ENCODE data around the gene LNPEP. TPM values are rescaled to one million over a fixed set of nuclear protein-coding genes. Genes with fewer than 3 reads are reported as not detected.

The LNPEP gene
- total RNA-seq, 2 experiments from 2014 or later: 79.2 to 80.8 TPM

DNA sequence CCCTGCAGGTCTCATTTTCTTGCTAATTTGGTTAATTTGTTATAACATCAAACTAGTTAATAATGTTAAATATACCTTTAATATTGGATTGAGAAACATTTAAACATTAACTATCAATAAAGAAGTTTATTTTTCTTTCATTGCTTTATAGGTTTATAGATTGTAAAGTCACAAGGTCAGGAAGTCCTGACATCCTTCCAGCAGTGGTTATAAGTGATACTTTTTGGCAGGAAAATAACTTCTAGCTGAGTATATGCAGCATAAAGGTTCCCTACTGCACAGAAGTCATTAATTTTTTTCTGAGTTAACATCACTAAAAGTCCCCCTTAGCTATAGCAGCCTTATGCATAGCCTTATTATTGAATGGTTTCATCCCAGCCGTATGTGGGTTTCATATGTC, 85.5 kb downstream of the LNPEP start:
- DNase-seq: no peak
- no peaks in the 10 kb centered on the region for H3K9me3 Mint-ChIP-seq
- H3K27me3 Mint-ChIP-seq: no peaks in the 10 kb centered on the region
- CTCF ChIA-PET: interaction anchor here (1.2 to 1.8 kb wide), 3 partner anchors 121 to 149 kb away, joined by 4 read pairs; partner anchors contain the start of gene LIX1
- no peak overlapping the region for H3K27ac Mint-ChIP-seq
- POLR2A ChIA-PET: no interaction called here
- peaks cover 23% of the 10 kb centered on the region for H3K4me1 Mint-ChIP-seq
- H3K4me3 Mint-ChIP-seq: no peak overlapping the region
- H3K36me3 Mint-ChIP-seq (ENCODE audit: low read depth): peaks cover 54% of the 10 kb centered on the region

DNA sequence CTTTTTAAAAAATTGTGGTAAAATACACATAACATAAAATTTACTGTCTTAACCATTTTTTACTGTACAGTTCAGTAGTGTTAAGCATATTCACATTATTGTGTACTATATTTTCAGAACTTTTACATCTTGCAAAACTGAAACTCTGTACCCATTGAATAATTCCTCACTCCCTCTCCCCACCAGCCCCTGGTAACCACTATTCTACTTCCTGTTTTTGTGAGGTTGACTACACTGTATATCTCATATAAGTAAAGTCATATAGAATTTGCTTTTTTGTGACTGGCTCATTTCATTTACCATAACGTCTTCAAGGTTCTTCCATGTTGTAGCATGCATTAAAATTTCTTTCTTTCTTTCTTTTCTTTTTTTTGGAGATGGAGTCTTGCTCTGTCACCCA, 87.0 kb downstream of the LNPEP start:
- Mint-ChIP-seq H3K4me3 (no peak overlapping the region), H3K36me3 (ENCODE audit: low read depth) (peaks cover 59% of the 10 kb centered on the region)
- CTCF ChIA-PET: no interaction called here

DNA sequence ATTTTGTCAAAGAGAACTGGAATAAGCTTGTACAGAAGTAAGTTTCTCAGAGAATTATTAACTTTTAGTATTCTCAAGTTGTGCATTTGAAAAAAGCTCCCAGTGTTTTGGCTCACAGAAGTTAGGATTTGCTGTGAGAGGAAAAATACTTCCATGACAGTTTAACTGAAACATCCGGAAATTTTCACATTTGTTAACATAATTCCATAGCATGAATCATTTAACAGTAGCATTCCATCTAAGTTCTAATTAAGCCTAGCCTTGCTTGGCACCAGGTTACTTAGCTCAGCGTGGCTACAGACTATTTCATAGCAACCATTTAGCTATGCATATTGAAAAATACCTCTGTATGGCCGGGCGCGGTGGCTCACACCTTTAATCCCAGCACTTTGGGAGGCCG, 90.8 kb downstream of the LNPEP start:
- Mint-ChIP-seq H3K4me3 (no peak overlapping the region), H3K36me3 (ENCODE audit: low read depth) (peaks cover 75% of the 10 kb centered on the region), H3K27ac (no peak overlapping the region), H3K27me3 (no peaks in the 10 kb centered on the region), H3K4me1 (peaks cover 18% of the 10 kb centered on the region), H3K9me3 (no peaks in the 10 kb centered on the region)
- no peak for DNase-seq
- CTCF ChIA-PET: interaction anchor here (1.3 to 1.5 kb wide), 2 partner anchors 12 to 29 kb away, joined by 3 to 7 read pairs; no protein-coding TSS in a partner anchor
- POLR2A ChIA-PET: no interaction called here

More for the DNA sequence above, 87.0 kb downstream of the LNPEP start:
- POLR2A ChIA-PET: interaction anchor here (0.5 kb wide), 1 partner anchor 134 kb away, joined by 3 read pairs; no protein-coding TSS in a partner anchor
- H3K9me3 Mint-ChIP-seq: no peaks in the 10 kb centered on the region
- no peak for DNase-seq
- no peaks in the 10 kb centered on the region for H3K27me3 Mint-ChIP-seq
- H3K27ac Mint-ChIP-seq: peak overlapping the region; percentile 1
- peaks cover 23% of the 10 kb centered on the region for H3K4me1 Mint-ChIP-seq

DNA sequence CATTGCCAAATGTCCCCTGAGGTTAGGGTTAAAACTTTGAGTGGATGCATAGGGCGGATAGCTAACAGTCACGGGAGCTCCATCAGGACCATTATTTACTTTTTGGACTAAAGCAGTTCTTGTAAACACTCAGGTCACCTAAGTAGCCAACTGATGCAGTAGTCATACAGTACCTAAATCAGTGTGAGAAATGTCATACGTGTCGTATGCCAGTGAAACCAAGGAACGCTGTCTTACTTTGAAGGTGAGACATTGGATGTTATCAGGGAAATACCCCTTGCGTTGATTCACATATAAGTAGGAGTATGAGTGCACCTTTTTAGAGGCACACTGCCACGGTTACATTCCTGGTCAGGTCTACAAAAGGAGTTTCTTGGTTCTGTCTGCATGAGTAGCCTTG, 101.9 kb downstream of the LNPEP start:
- ChIA-PET CTCF (no interaction called here), POLR2A (interaction anchor here (1.3 kb wide), 1 partner anchor 102 kb away, joined by 3 read pairs; the partner anchor contains the start of gene LNPEP)
- no peak for DNase-seq
- Mint-ChIP-seq H3K9me3 (no peaks in the 10 kb centered on the region), H3K27ac (no peak overlapping the region), H3K36me3 (ENCODE audit: low read depth) (peaks cover 40% of the 10 kb centered on the region), H3K27me3 (no peaks in the 10 kb centered on the region), H3K4me3 (no peak overlapping the region), H3K4me1 (no peaks in the 10 kb centered on the region)

DNA sequence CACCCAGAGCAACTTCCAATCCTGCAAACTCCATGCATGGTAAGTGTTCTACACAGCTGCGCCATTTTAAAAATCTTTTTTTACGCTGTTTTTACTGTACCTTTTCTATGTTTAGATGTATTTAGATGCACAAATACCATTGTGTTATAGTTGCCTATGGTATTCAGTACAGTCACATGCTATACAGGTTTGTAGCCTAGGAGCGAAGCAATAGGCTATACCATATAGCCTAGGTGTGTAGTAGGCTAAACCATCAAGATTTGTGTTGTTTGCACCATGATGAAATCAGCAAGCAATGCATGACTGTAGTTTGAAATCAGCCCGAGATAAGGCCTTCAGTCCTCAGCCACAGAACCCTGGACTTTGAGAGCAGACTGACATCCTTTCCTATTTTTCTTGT, 105.4 kb downstream of the LNPEP start:
- POLR2A ChIA-PET: interaction anchor here (0.9 to 1.6 kb wide), 2 partner anchors 100 to 108 kb away, joined by 3 to 4 read pairs; no protein-coding TSS in a partner anchor
- no peaks in the 10 kb centered on the region for H3K9me3 Mint-ChIP-seq
- H3K4me1 Mint-ChIP-seq: no peaks in the 10 kb centered on the region
- H3K36me3 Mint-ChIP-seq (ENCODE audit: low read depth): peaks cover 14% of the 10 kb centered on the region
- DNase-seq: no peak
- peaks cover 3% of the 10 kb centered on the region for H3K27me3 Mint-ChIP-seq
- no peak overlapping the region for H3K27ac Mint-ChIP-seq
- H3K4me3 Mint-ChIP-seq: no peak overlapping the region
- CTCF ChIA-PET: interaction anchor here (0.7 to 1.4 kb wide), 4 partner anchors 8 to 172 kb away, joined by 3 to 6 read pairs (median 3); no protein-coding TSS in a partner anchor

DNA sequence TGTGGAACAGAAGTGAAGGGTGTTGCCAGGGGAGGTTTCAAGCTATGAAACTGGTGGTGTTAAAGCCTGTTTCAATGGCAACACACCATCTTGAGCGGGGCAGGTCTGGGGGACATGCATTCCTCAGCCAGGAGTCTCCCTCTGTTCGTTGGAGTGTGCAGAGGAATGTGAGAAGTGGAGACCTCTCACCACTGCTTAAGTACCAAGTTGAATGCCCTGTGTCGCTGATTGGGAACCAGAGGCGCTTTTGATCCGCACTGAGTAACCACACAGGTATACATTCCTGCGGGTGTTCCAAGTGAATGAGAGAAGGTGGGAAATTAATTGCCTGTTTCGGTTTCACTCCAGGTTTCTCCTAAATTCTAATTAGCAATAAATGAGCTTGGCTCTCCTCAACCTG, 107.1 kb downstream of the LNPEP start:
- Mint-ChIP-seq H3K27ac (no peak overlapping the region), H3K36me3 (ENCODE audit: low read depth) (peaks cover 4% of the 10 kb centered on the region), H3K27me3 (peaks cover 6% of the 10 kb centered on the region), H3K9me3 (no peaks in the 10 kb centered on the region), H3K4me3 (no peak overlapping the region), H3K4me1 (no peaks in the 10 kb centered on the region)
- DNase-seq: no peak
- ChIA-PET CTCF (no interaction called here), POLR2A (no interaction called here)

GRCh38 chr5:97043511-97043910, 107.6 kb downstream of the LNPEP start:
- H3K4me3 Mint-ChIP-seq: no peak overlapping the region
- H3K27me3 Mint-ChIP-seq: peaks cover 11% of the 10 kb centered on the region
- CTCF ChIA-PET: interaction anchor here (0.7 kb wide), 1 partner anchor 15 kb away, joined by 3 read pairs; no protein-coding TSS in a partner anchor
- H3K27ac Mint-ChIP-seq: no peak overlapping the region
- peaks cover 4% of the 10 kb centered on the region for H3K36me3 Mint-ChIP-seq (ENCODE audit: low read depth)
- H3K4me1 Mint-ChIP-seq: no peaks in the 10 kb centered on the region
- POLR2A ChIA-PET: no interaction called here
- DNase-seq: no peak
- H3K9me3 Mint-ChIP-seq: no peaks in the 10 kb centered on the region

- Mint-ChIP-seq H3K36me3 (ENCODE audit: low read depth) (no peaks in the 10 kb centered on the region), H3K9me3 (no peaks in the 10 kb centered on the region), H3K27me3 (peaks cover 13% of the 10 kb centered on the region), H3K4me1 (no peaks in the 10 kb centered on the region), H3K4me3 (no peak overlapping the region), H3K27ac (no peak overlapping the region)
- POLR2A ChIA-PET: interaction anchor here (1.6 kb wide), 1 partner anchor 108 kb away, joined by 6 read pairs; the partner anchor contains the start of gene LNPEP
- DNase-seq: no peak
- CTCF ChIA-PET: interaction anchor here (0.7 to 0.8 kb wide), 2 partner anchors 15 to 175 kb away, joined by 3 read pairs; no protein-coding TSS in a partner anchor
Measured at GRCh38 chr5:97044052-97044451, 108.2 kb downstream of the LNPEP start.

DNA sequence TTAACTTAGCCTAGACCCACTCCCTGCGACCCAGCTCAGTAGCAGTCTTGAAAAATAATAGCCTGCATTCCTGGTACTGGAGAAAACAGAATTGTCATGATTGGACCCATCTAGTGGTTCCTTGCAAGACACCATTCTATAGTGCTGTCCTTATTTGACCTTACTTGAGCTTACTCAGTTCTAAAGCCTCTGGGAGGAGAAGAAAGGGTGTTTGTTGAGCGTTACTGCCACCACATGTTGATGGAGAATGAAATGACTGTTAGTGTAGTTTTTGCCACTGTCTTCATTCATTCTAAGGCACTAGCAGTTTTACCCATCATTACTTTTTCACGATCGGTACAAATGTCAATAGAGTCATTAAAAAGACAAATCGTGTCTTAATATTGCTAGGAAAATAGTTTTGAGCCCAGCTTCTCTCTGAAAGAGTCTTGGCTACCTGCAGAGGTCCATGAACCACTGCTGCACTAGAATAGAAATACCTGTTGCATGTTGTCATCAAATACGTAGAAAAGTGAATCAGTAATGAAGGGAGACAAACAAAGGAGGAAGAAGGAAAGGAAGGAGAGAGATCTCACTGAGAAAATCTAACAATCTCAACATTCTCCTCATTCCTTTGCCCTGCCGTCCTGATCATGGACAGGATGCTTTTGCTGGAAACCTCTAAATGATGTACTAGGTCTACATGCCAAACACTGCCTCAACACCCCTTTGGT, 110.5 kb downstream of the LNPEP start:
- ChIA-PET CTCF (interaction anchor here (0.7 to 1.9 kb wide), 4 partner anchors 22 to 184 kb away, joined by 3 to 9 read pairs (median 3); no protein-coding TSS in a partner anchor), POLR2A (interaction anchor here (1.1 kb wide), 1 partner anchor 115 kb away, joined by 3 read pairs; no protein-coding TSS in a partner anchor)
- Mint-ChIP-seq H3K4me3 (no peak overlapping the region), H3K4me1 (peaks cover 1% of the 10 kb centered on the region), H3K27me3 (peaks cover 25% of the 10 kb centered on the region), H3K27ac (no peak overlapping the region), H3K9me3 (no peaks in the 10 kb centered on the region), H3K36me3 (ENCODE audit: low read depth) (no peaks in the 10 kb centered on the region)
- no peak for DNase-seq

GRCh38 chr5:97047076-97047475, 111.2 kb downstream of the LNPEP start:
- ChIA-PET POLR2A (no interaction called here), CTCF (interaction anchor here (0.7 to 0.9 kb wide), 2 partner anchors 177 to 184 kb away, joined by 3 read pairs; no protein-coding TSS in a partner anchor)
- Mint-ChIP-seq H3K4me1 (peaks cover 1% of the 10 kb centered on the region), H3K9me3 (no peaks in the 10 kb centered on the region), H3K36me3 (ENCODE audit: low read depth) (no peaks in the 10 kb centered on the region), H3K27me3 (peaks cover 29% of the 10 kb centered on the region), H3K4me3 (no peak overlapping the region), H3K27ac (no peak overlapping the region)
- DNase-seq: no peak

- DNase-seq: no peak
- H3K36me3 Mint-ChIP-seq (ENCODE audit: low read depth): no peaks in the 10 kb centered on the region
- CTCF ChIA-PET: interaction anchor here (1.0 kb wide), 2 partner anchors 8 to 114 kb away, joined by 3 read pairs; no protein-coding TSS in a partner anchor
- H3K27ac Mint-ChIP-seq: no peak overlapping the region
- no peaks in the 10 kb centered on the region for H3K9me3 Mint-ChIP-seq
- H3K27me3 Mint-ChIP-seq: peaks cover 41% of the 10 kb centered on the region
- no peak overlapping the region for H3K4me3 Mint-ChIP-seq
- POLR2A ChIA-PET: no interaction called here
- H3K4me1 Mint-ChIP-seq: peaks cover 1% of the 10 kb centered on the region
Measured at GRCh38 chr5:97049175-97049574, 113.3 kb downstream of the LNPEP start.

DNA sequence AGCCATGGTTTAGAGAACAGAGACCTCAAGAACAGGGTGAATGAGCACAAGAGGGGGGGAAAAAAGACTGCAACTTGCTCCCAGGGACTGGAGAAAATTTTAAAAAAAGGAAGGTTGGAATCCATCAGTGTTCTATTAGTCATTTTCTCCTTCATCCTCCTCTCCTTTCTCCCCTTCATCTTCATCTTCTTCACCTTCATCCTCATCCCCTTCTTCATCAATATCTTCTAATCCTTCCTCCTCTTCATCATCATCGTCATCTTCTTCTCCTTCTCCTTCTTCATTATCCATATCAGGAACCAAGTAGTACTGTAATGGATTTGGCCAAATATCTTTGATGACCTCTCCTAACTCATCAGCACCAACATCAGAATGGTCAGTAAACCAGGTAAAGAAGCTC, 120.4 kb downstream of the LNPEP start:
- Mint-ChIP-seq H3K4me3 (no peak overlapping the region), H3K36me3 (ENCODE audit: low read depth) (no peaks in the 10 kb centered on the region), H3K27me3 (peaks cover 40% of the 10 kb centered on the region), H3K27ac (no peak overlapping the region), H3K4me1 (no peaks in the 10 kb centered on the region), H3K9me3 (no peaks in the 10 kb centered on the region)
- POLR2A ChIA-PET: no interaction called here
- no peak for DNase-seq
- CTCF ChIA-PET: no interaction called here

DNA sequence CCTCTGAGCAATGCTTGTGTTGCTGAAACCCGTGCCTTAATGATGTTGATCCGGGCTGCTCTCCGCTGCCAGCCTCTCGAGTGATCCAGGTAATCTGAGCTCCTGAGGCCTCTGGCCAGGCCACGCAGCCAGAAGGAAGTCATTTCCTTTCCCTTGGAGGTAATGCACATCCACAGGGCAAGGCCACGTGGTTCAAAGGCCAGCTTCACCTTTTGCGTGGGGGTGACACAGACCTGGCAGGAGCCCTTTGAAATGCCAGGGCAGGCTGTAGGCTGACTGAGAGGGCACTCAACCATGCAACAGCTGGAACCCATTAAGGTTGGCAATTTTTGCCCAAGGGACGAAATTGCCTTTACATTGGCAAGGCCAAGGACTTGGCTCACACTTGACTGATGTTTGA, 126.2 kb downstream of the LNPEP start:
- H3K27ac Mint-ChIP-seq: no peak overlapping the region
- H3K36me3 Mint-ChIP-seq (ENCODE audit: low read depth): no peaks in the 10 kb centered on the region
- no peaks in the 10 kb centered on the region for H3K4me1 Mint-ChIP-seq
- DNase-seq: no peak
- H3K9me3 Mint-ChIP-seq: no peaks in the 10 kb centered on the region
- POLR2A ChIA-PET: no interaction called here
- H3K4me3 Mint-ChIP-seq: no peak overlapping the region
- H3K27me3 Mint-ChIP-seq: peaks cover 25% of the 10 kb centered on the region
- CTCF ChIA-PET: no interaction called here
